HEK293 (cell line): ENCODE measurements around the gene KIAA0232.

Experiments
- CTCF ChIA-PET: fragments of 350-600 bp; formaldehyde crosslinking; extraction: SDS; loops from one replicate; lab custom pipeline; 2021; ENCODE audit warnings: antibody characterized with exemption; lab: Yijun Ruan, JAX
- POLR2A ChIA-PET: fragments of 300-600 bp; formaldehyde crosslinking; extraction: SDS; loops from one replicate; lab custom pipeline; 2020; ENCODE audit warnings: antibody characterized with exemption, inconsistent platforms; lab: Yijun Ruan, JAX
- H3K27ac ChIP-seq: fragments of 200-500 bp; sonication (Bioruptor generic); 2 replicates; pipeline ENCODE4 v1.5.1; 2014; ENCODE audit warnings: low read depth, low read length, control low read depth, inconsistent platforms; ENCODE audit errors: extremely low read depth
- H3K36me3 ChIP-seq, 2 experiments: fragments of 200-500 bp in 1 of 2; sonication (Bioruptor generic) in 1 of 2; 1 replicate in 1 of 2; 2 replicates in 1 of 2; pipeline ENCODE4 v1.5.1; 2014 to 2017; ENCODE audit warnings: inconsistent platforms in 2 of 2, low read length in 2 of 2; ENCODE audit not compliant: control insufficient read depth in 2 of 2, insufficient read depth in 1 of 2
- H3K4me1 ChIP-seq: fragments of 200-500 bp; sonication (Bioruptor generic); 2 replicates; pipeline ENCODE4 v1.5.1; 2014; ENCODE audit warnings: mild to moderate bottlenecking, low read length, inconsistent platforms; ENCODE audit not compliant: control insufficient read depth, insufficient read depth
- H3K4me3 ChIP-seq: 2 replicates; pipeline ENCODE4 v1.5.1; 2011; ENCODE audit warnings: low read depth, mild to moderate bottlenecking, control low read depth, low read length, moderate library complexity
- H3K9me3 ChIP-seq: fragments of 200-500 bp; sonication (Bioruptor generic); 2 replicates; pipeline ENCODE4 v1.5.1; 2014; ENCODE audit warnings: low read depth, low read length, inconsistent platforms; ENCODE audit not compliant: control insufficient read depth, insufficient read depth
- BCL11A ChIP-seq: fragments of 450-650 bp; formaldehyde crosslinking; IDR thresholded peaks from 2 replicates; pipeline ENCODE4 v1.5.1; 2016; ENCODE audit warnings: low read depth, missing biosample characterization, missing genetic modification characterization
- KLF9 ChIP-seq: fragments of 450-650 bp; formaldehyde crosslinking; IDR thresholded peaks from 2 replicates; pipeline ENCODE4 v1.5.1; 2016; ENCODE audit warnings: missing biosample characterization, missing genetic modification characterization, low read depth
- ZBTB11 ChIP-seq: fragments of 450-650 bp; formaldehyde crosslinking; conservative IDR thresholded peaks from 2 replicates; pipeline ENCODE4 v1.5.1; 2016; ENCODE audit warnings: low read depth, missing biosample characterization, missing genetic modification characterization
- ZBTB7A ChIP-seq: fragments of 450-650 bp; formaldehyde crosslinking; IDR thresholded peaks from 2 replicates; pipeline ENCODE4 v1.5.1; 2016; ENCODE audit warnings: low read depth, missing biosample characterization, missing genetic modification characterization
- ZBTB8A ChIP-seq: fragments of 450-650 bp; formaldehyde crosslinking; IDR thresholded peaks from 2 replicates; pipeline ENCODE4 v1.5.1; 2016; ENCODE audit warnings: missing biosample characterization, missing genetic modification characterization
- ZNF133 ChIP-seq: fragments of 450-650 bp; formaldehyde crosslinking; IDR thresholded peaks from 2 replicates; pipeline ENCODE4 v1.5.1; 2016; ENCODE audit warnings: missing biosample characterization, missing genetic modification characterization
- ZNF16 ChIP-seq: fragments of 450-650 bp; formaldehyde crosslinking; IDR thresholded peaks from 2 replicates; pipeline ENCODE4 v1.5.1; 2016; ENCODE audit warnings: low read depth, missing biosample characterization, missing genetic modification characterization
- ZNF24 ChIP-seq: fragments of 450-650 bp; formaldehyde crosslinking; IDR thresholded peaks from 2 replicates; pipeline ENCODE4 v1.5.1; 2016; ENCODE audit warnings: missing biosample characterization, missing genetic modification characterization
- ZNF248 ChIP-seq: fragments of 450-650 bp; formaldehyde crosslinking; IDR thresholded peaks from 2 replicates; pipeline ENCODE4 v1.5.1; 2017; ENCODE audit warnings: missing biosample characterization, missing genetic modification characterization
- ZNF350 ChIP-seq: fragments of 450-650 bp; formaldehyde crosslinking; IDR thresholded peaks from 2 replicates; pipeline ENCODE4 v1.5.0; 2017; ENCODE audit warnings: missing biosample characterization, mild to moderate bottlenecking, missing genetic modification characterization
- ZNF37A ChIP-seq: fragments of 450-650 bp; IDR thresholded peaks from 2 replicates; pipeline ENCODE4 v1.5.1; 2018; ENCODE audit warnings: missing biosample characterization, missing genetic modification characterization
- ZNF394 ChIP-seq: fragments of 450-650 bp; formaldehyde crosslinking; IDR thresholded peaks from 2 replicates; pipeline ENCODE4 v1.5.1; 2016; ENCODE audit warnings: missing biosample characterization, missing genetic modification characterization, mild to moderate bottlenecking, moderate library complexity, borderline replicate concordance
- ZNF426 ChIP-seq: fragments of 450-650 bp; formaldehyde crosslinking; IDR thresholded peaks from 2 replicates; pipeline ENCODE4 v1.5.1; 2017; ENCODE audit warnings: missing biosample characterization, missing genetic modification characterization, mild to moderate bottlenecking, inconsistent platforms, moderate library complexity
- ZNF48 ChIP-seq: fragments of 450-650 bp; formaldehyde crosslinking; IDR thresholded peaks from 2 replicates; pipeline ENCODE4 v1.5.1; 2016; ENCODE audit warnings: missing biosample characterization, missing genetic modification characterization
- ZNF514 ChIP-seq: fragments of 450-650 bp; formaldehyde crosslinking; IDR thresholded peaks from 2 replicates; pipeline ENCODE4 v1.5.1; 2016; ENCODE audit warnings: missing biosample characterization, missing genetic modification characterization
- ZNF529 ChIP-seq: fragments of 450-650 bp; formaldehyde crosslinking; IDR thresholded peaks from 2 replicates; pipeline ENCODE4 v1.5.1; 2017; ENCODE audit warnings: missing genetic modification characterization, missing biosample characterization; ENCODE audit not compliant: insufficient replicate concordance
- ZNF548 ChIP-seq: fragments of 450-650 bp; formaldehyde crosslinking; IDR thresholded peaks from 2 replicates; pipeline ENCODE4 v1.5.1; 2016; ENCODE audit warnings: missing biosample characterization, missing genetic modification characterization
- ZNF571 ChIP-seq: fragments of 450-650 bp; formaldehyde crosslinking; IDR thresholded peaks from 2 replicates; pipeline ENCODE4 v1.5.0; 2017; ENCODE audit warnings: missing biosample characterization, missing genetic modification characterization
- ZNF585B ChIP-seq: fragments of 450-650 bp; formaldehyde crosslinking; IDR thresholded peaks from 2 replicates; pipeline ENCODE4 v1.5.1; 2016; ENCODE audit warnings: missing biosample characterization, missing genetic modification characterization
- ZNF707 ChIP-seq: fragments of 450-650 bp; formaldehyde crosslinking; IDR thresholded peaks from 2 replicates; pipeline ENCODE4 v1.5.1; 2016; ENCODE audit warnings: missing biosample characterization, missing genetic modification characterization
- ZNF776 ChIP-seq: fragments of 450-650 bp; formaldehyde crosslinking; IDR thresholded peaks from 2 replicates; pipeline ENCODE4 v1.5.0; 2017; ENCODE audit warnings: missing biosample characterization, missing genetic modification characterization, borderline replicate concordance
- ZNF777 ChIP-seq: fragments of 450-650 bp; formaldehyde crosslinking; IDR thresholded peaks from 2 replicates; pipeline ENCODE4 v1.5.1; 2017; ENCODE audit warnings: missing biosample characterization, missing genetic modification characterization, borderline replicate concordance
- TF ChIP-seq, protein P1 (sequence below): fragments of 450-650 bp; formaldehyde crosslinking; IDR thresholded peaks from 2 replicates; pipeline ENCODE4 v1.5.1; 2016; ENCODE audit warnings: missing biosample characterization, missing genetic modification characterization
- TF ChIP-seq, protein P2 (sequence below): fragments of 450-650 bp; formaldehyde crosslinking; IDR thresholded peaks from 2 replicates; pipeline ENCODE4; 2016; ENCODE audit warnings: missing biosample characterization, missing genetic modification characterization

Gene KIAA0232

GRCh38 chr4:6880691-6881090, 98.2 kb downstream of the KIAA0232 start:
- CTCF ChIA-PET, result no interaction called here
- Histone ChIP-seq H3K36me3 (peaks cover 0 to 79% of the 10 kb centered on the region in 2 experiments; a peak in 2 of 3 replicates), H3K27ac (no peak overlapping the region)

DNA sequence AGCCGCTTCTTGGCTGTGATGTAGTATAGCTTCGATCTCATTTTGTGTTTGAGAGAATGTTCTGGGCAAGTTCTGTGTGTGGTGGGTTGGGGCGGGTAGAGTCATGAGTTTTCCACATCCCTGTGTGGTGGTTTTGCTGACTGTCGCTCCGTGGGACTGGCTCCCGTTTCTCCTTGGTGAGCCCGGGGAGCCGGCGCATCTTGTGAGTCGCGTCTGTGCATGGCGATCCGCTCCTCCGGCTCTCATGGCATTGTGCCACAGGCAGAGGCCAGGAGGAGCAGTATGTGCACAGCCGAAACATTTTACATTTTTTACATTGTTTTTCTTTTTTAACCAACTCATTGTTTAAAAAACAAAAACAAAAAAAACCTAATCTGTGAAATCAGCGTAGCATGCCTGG, 99.4 kb downstream of the KIAA0232 start:
- CTCF ChIA-PET, result interaction anchor here (5.4 kb wide), 1 partner anchor 9 kb away, joined by 32 read pairs; no protein-coding TSS in a partner anchor
- TF ChIP-seq KLF9, result no peak
- TF ChIP-seq ZNF48 (tag by site-specific recombination), result no peak
- no peak for TF ChIP-seq ZNF571 (tag by site-specific recombination)
- no peak for TF ChIP-seq ZNF777 (tag by site-specific recombination)
- no peak for TF ChIP-seq ZNF350
- TF ChIP-seq BCL11A (tag by site-specific recombination), result no peak
- TF ChIP-seq ZNF37A (tag by site-specific recombination), result no peak
- TF ChIP-seq ZBTB11, result no peak
- TF ChIP-seq ZNF529, result no peak
- Histone ChIP-seq H3K36me3 (peaks cover 0 to 67% of the 10 kb centered on the region in 2 experiments; a peak in 2 of 3 replicates), H3K27ac (no peak overlapping the region), H3K4me1 (no peaks in the 10 kb centered on the region), H3K4me3 (no peak overlapping the region), H3K9me3 (no peaks in the 10 kb centered on the region)
- POLR2A ChIA-PET, result no interaction called here

More at GRCh38 chr4:6880691-6881090, 98.2 kb downstream of the KIAA0232 start:
- TF ChIP-seq ZNF571 (tag by site-specific recombination) (no peak), ZNF133 (tag by site-specific recombination) (no peak), ZNF585B (tag by site-specific recombination) (no peak), ZNF548 (tag by site-specific recombination) (no peak), ZNF776 (tag by site-specific recombination) (no peak), ZNF37A (tag by site-specific recombination) (no peak)
- TF ChIP-seq, protein P1, sequence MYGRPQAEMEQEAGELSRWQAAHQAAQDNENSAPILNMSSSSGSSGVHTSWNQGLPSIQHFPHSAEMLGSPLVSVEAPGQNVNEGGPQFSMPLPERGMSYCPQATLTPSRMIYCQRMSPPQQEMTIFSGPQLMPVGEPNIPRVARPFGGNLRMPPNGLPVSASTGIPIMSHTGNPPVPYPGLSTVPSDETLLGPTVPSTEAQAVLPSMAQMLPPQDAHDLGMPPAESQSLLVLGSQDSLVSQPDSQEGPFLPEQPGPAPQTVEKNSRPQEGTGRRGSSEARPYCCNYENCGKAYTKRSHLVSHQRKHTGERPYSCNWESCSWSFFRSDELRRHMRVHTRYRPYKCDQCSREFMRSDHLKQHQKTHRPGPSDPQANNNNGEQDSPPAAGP (tag by site-specific recombination), result no peak
- Histone ChIP-seq H3K4me1 (no peaks in the 10 kb centered on the region), H3K4me3 (no peak overlapping the region), H3K9me3 (no peaks in the 10 kb centered on the region)
- POLR2A ChIA-PET, result no interaction called here

DNA sequence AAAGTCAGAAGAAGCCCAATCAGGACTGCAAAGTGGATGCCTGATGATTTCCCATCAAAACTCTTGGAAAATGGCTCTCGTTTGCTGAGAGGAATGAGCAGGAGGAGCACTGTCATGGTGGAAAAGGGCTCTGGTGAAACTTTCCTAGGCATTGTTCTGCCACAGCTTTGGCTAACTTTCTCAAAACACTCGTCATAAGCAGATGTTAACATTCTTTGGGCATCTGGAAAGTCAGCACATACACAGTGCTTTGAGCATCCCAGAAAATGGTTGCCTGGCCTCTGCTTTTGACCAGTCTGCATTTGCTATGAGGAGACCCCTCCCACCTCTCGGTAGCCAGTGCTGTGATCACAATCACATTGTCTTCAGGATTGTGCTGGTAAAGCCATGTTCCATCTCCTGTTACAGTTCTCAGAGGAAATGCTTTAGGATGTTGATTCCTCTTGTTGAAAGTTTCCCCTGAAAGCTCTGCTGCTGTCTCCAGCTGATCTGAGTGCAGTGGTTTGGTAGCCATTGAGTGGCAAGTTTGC, 101.9 kb downstream of the KIAA0232 start:
- H3K4me3 ChIP-seq, result no peak overlapping the region
- CTCF ChIA-PET, result interaction anchor here (0.6 to 5.4 kb wide), 3 partner anchors 11 to 167 kb away, joined by 3 to 32 read pairs (median 3); partner anchors contain the start of gene TBC1D14
- H3K36me3 ChIP-seq, result peaks cover 0 to 44% of the 10 kb centered on the region in 2 experiments; a peak in 1 of 3 replicates
- POLR2A ChIA-PET, result no interaction called here
- no peaks in the 10 kb centered on the region for H3K4me1 ChIP-seq
- TF ChIP-seq ZNF426 (no peak), ZNF16 (tag by site-specific recombination) (no peak), ZNF394 (tag by site-specific recombination) (no peak), ZNF24 (no peak), ZBTB8A (tag by site-specific recombination) (no peak), ZNF514 (tag by site-specific recombination) (no peak), ZNF707 (tag by site-specific recombination) (no peak), ZNF571 (tag by site-specific recombination) (no peak), ZNF777 (tag by site-specific recombination) (no peak), ZBTB7A (tag by site-specific recombination) (no peak), ZNF248 (no peak)
- TF ChIP-seq, protein P2, sequence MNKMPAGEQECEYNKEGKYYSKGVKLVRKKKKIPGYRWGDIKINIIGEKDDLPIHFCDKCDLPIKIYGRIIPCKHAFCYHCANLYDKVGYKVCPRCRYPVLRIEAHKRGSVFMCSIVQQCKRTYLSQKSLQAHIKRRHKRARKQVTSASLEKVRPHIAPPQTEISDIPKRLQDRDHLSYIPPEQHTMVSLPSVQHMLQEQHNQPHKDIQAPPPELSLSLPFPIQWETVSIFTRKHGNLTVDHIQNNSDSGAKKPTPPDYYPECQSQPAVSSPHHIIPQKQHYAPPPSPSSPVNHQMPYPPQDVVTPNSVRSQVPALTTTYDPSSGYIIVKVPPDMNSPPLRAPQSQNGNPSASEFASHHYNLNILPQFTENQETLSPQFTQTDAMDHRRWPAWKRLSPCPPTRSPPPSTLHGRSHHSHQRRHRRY, result no peak
- no peaks in the 10 kb centered on the region for H3K9me3 ChIP-seq
- H3K27ac ChIP-seq, result no peak overlapping the region
